GM19240 (cell line): ENCODE measurements around the gene TBC1D2.
"Not testable (repeated sequence)": the region's sequence is repeated elsewhere in the genome, so short reads cannot be mapped to it uniquely, and the experiment has no call there.

Experiments used
- DNase-seq: peaks from one replicate; pipeline ENCODE4 v3.0.0; 2011; ENCODE audit warnings: low spot score; ENCODE audit not compliant: insufficient read length

Gene TBC1D2, protein sequence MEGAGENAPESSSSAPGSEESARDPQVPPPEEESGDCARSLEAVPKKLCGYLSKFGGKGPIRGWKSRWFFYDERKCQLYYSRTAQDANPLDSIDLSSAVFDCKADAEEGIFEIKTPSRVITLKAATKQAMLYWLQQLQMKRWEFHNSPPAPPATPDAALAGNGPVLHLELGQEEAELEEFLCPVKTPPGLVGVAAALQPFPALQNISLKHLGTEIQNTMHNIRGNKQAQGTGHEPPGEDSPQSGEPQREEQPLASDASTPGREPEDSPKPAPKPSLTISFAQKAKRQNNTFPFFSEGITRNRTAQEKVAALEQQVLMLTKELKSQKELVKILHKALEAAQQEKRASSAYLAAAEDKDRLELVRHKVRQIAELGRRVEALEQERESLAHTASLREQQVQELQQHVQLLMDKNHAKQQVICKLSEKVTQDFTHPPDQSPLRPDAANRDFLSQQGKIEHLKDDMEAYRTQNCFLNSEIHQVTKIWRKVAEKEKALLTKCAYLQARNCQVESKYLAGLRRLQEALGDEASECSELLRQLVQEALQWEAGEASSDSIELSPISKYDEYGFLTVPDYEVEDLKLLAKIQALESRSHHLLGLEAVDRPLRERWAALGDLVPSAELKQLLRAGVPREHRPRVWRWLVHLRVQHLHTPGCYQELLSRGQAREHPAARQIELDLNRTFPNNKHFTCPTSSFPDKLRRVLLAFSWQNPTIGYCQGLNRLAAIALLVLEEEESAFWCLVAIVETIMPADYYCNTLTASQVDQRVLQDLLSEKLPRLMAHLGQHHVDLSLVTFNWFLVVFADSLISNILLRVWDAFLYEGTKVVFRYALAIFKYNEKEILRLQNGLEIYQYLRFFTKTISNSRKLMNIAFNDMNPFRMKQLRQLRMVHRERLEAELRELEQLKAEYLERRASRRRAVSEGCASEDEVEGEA

GRCh38 chr9:98255578-98256296 lies at the start of gene TBC1D2:
Gene TBC1D2 (minus strand): TSS chr9:98255649. CDS start chr9:98255541, 108 bp downstream.
- DNase-seq: peak; percentile 96

GRCh38 chr9:98304381-98304780 lies 48.9 kb upstream of the TBC1D2 start:
- DNase-seq: no peak

- DNase-seq: no peak
Observed at GRCh38 chr9:98303633-98304125, 48.2 kb upstream of the TBC1D2 start.

DNA sequence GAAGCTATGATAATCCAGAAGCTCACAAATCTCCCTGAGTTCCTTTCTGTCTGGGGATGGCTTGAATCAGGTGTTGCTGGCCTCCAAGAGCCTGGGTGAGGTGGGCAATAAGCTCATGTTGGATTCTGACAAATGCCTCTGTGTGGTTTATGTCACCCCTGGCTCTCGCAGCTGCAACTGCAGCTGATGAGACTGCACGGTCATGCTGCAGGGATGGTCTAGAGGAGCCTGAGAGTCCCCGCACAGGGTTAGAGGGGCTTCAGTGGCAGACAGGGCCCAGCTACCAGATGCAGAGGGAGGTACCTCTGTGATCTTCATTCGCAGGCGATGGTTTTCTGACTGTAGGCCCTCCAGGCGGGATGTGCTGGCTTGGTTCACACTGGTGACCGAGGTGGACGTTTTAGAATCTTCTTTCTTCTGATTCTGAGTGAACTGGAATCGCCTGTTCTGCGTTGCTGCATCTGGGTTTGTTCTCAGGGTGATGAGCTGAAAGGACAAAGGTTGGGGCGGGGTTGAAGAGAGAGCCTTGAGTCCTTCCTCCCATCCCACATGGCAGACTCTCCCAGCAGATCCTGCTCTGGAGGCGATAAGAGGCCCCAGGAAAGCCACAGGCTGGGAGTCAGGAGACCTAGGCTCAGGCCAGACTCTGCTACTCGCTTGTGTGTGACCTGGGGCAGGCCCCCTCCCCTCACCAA lies 47.6 kb upstream of the TBC1D2 start:
- no peak for DNase-seq

DNA sequence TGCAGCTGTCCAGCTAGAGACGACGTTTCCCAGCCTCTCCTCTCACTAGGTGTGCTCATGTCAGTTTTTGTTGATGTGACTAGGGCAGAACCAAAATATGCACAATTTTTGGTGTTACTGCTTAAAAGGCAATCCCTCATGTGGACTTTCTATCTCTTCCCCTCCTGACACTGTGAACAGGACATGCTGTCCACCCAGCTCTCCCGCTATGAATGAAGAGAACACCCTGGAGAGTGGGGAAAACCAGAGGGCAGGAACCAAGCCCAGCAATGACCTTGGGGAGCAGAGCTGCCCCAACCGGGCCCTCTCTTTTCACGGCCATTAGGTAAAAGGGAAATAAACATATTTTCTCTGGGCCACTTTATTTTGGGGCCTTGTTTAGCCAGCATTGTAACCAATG lies 46.7 kb upstream of the TBC1D2 start:
- DNase-seq: no peak

DNA sequence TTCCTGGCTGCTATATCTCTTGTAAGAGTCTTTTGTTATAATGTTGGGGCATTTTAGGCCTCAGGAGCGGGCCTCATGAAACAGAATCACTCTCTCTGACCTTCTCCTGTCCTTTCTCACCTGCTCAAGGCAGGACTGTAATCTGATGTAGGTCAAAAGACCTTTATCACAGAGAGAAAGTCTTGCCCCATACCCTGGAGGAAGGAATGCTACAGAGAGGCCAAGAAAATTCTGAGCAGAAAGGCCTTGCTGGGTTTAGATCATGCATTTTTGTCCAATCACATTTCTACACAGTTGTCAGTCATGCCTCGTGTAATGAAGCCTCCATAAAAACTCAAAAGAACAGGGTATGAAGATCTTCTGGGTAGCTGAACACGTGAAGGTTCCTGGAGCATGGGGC lies 45.2 kb upstream of the TBC1D2 start:
- DNase-seq: no peak

GRCh38 chr9:98298476-98298875 lies 43.0 kb upstream of the TBC1D2 start:
- no peak for DNase-seq

- no peak for DNase-seq
Observed at GRCh38 chr9:98295824-98296223, 40.4 kb upstream of the TBC1D2 start.

DNA sequence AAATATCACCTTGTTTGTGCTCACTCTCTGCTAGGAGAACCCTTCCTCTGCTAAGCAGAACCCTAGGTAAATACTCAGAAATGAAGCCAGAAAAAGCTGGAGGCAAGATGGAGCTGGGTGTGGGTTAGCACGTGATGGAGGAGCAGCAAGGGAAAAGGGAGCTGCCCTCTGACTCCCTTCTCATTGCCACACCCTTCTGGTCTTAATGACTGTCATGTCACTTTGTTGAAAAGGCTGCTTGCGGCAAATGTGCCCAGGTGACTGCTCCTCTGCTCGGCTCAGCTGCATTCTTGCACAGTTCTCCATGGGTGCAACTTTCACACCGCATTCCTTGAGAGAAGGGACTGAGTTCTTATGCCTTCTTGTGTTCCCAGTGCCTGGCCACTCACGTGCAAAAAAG lies 36.4 kb upstream of the TBC1D2 start:
- no peak for DNase-seq

DNA sequence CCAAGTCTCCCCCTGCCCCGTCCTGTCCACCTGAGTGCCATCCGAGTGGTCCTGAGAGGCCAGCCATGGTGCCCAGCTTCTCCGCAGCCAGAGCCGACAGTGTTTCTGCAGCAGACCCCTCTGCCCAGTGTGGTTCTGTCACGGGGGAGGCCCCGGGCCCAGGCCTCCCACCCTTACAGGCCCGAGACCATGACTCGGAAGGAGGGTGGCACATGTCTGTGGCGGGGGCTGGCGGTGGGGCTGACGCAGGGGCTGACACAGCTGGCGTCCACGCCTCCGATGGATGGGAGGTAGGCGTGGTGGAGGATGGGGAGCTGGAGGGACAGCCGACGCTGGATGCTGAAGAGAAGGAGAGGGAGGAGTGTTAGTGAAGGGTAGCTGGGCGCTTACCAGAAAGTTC lies 35.0 kb upstream of the TBC1D2 start:
- no peak for DNase-seq

GRCh38 chr9:98289614-98290201 lies 34.3 kb upstream of the TBC1D2 start:
- DNase-seq: no peak

GRCh38 chr9:98288881-98289280 lies 33.4 kb upstream of the TBC1D2 start:
- no peak for DNase-seq

DNA sequence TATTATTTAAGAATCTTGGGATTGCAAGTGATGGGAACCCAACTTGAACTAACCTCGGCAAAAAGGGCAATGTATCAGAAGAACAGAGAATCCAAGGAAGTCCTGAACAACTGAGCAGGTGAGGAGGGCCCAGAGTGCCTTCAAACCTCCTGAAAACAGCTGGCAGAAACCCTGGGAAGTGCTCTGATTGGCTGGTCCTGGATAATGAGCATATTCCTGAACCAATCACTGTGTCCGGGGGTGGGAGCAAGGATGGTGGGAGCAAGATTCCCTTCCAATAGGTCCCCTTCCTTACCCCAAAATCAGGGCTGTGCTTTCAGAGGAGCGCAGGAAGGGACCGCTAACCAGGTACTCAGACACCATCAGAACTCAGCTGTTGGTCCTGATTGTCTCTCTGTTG lies 31.9 kb upstream of the TBC1D2 start:
- DNase-seq: no peak

DNA sequence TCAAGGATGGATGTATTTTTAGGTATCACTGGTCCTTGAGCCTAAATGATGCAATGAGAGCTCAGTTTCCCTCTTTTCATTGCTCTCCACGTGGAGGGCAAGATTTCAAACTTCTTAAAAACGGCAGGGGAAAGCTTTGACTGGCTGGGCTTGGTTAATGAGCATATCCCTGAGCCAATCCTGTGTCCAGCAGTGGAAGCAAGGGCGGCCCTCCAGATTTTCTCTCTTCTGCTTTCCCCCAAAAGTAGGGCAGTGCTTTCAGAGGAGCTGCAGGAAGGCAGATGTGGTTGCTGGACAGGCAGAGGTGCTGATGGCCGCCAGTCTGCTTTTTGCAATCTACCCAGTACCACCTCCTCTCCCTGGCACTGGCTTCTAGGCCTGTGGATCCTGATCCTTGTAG lies 30.0 kb upstream of the TBC1D2 start:
- DNase-seq: no peak

DNA sequence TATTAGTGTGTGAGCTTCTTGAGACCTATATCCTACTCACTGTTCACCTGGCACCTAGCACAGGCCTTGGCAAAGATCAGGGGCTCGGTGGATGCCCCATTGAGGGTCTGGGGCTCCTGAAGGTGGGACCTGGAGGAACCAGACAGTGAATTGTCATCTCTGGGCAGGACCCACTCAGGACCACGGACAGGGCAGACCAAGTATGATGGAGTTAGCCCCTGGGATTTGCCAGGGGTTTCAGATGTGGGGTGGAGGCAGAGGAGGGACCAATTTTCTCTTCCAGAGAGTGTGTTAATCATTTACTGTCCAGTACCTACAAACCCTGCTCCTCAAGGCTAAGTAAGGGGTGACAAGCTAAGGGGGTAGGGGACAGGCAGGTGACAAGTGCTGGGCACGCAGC lies 29.3 kb upstream of the TBC1D2 start:
- no peak for DNase-seq

- DNase-seq: not testable (repeated sequence)
Observed at GRCh38 chr9:98283143-98283542, 27.7 kb upstream of the TBC1D2 start.

GRCh38 chr9:98281281-98281680 lies 25.8 kb upstream of the TBC1D2 start:
- no peak for DNase-seq

GRCh38 chr9:98280574-98280973 lies 25.1 kb upstream of the TBC1D2 start:
- no peak for DNase-seq

DNA sequence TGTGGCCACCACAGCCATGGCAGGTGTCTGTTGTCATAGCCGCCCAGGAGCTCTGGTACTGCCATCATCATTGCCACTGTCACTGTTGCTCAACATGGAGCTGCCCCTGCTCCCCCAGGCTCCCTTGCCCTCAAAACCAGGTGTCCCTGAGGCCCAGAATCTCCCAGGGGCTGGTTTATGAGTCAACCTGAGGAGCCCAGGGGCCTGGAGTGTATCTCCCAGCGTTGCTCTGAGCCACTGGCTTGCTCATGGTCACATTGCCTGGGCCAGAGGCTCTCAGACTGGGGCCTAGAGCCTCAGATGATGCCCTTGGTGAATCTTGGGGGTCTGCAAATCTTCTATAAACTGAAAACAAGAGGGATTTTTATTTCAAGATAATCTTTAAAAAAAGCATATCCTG lies 24.7 kb upstream of the TBC1D2 start:
- no peak for DNase-seq

GRCh38 chr9:98276907-98277469 lies 21.5 kb upstream of the TBC1D2 start:
- no peak for DNase-seq
